HCEC 1CT (cell line): ENCODE measurements around the gene ARHGEF7.
"Not testable (repeated sequence)": the region's sequence is repeated elsewhere in the genome, so short reads cannot be mapped to it uniquely, and the experiment has no call there.

Experiments used
- DNase-seq: peaks from one replicate; pipeline ENCODE4 v3.0.0-alpha.2; 2017

The ARHGEF7 gene

GRCh38 chr13:111175372-111175771 is 60.3 kb downstream of the ARHGEF7 start:
- no peak for DNase-seq

GRCh38 chr13:111175935-111176334 is 60.8 kb downstream of the ARHGEF7 start:
- DNase-seq = no peak

GRCh38 chr13:111176421-111176820 is 61.3 kb downstream of the ARHGEF7 start:
- no peak for DNase-seq

- DNase-seq = no peak
These were observed 62.1 kb downstream of the ARHGEF7 start for GRCh38 chr13:111177081-111177711.

- DNase-seq = no peak
These were observed 62.8 kb downstream of the ARHGEF7 start for GRCh38 chr13:111177921-111178320.

- no peak for DNase-seq
These were observed 63.3 kb downstream of the ARHGEF7 start for GRCh38 chr13:111178402-111178801.

GRCh38 chr13:111179908-111180760 is 65.0 kb downstream of the ARHGEF7 start:
- no peak for DNase-seq

GRCh38 chr13:111181977-111182376 is 66.9 kb downstream of the ARHGEF7 start:
- DNase-seq = no peak

- DNase-seq = no peak
These were observed 68.1 kb downstream of the ARHGEF7 start for GRCh38 chr13:111183087-111183645.

GRCh38 chr13:111183959-111184358 is 68.8 kb downstream of the ARHGEF7 start:
- no peak for DNase-seq

GRCh38 chr13:111184458-111185401 is 69.6 kb downstream of the ARHGEF7 start:
- DNase-seq = no peak

- DNase-seq = no peak
These were observed 71.3 kb downstream of the ARHGEF7 start for GRCh38 chr13:111186305-111186935.

- no peak for DNase-seq
These were observed 72.9 kb downstream of the ARHGEF7 start for GRCh38 chr13:111187960-111188541.

- DNase-seq = not testable (repeated sequence)
These were observed 74.0 kb downstream of the ARHGEF7 start for GRCh38 chr13:111189064-111189505.

- DNase-seq = not testable (repeated sequence)
These were observed 74.4 kb downstream of the ARHGEF7 start for GRCh38 chr13:111189516-111189915.

- not testable (repeated sequence) for DNase-seq
These were observed 78.1 kb downstream of the ARHGEF7 start for GRCh38 chr13:111193223-111193622.

GRCh38 chr13:111194651-111195050 is 79.5 kb downstream of the ARHGEF7 start:
- peak; percentile 82 for DNase-seq

GRCh38 chr13:111198732-111199378 is 83.7 kb downstream of the ARHGEF7 start:
- DNase-seq = not testable (repeated sequence)

- DNase-seq = no peak
These were observed 86.3 kb downstream of the ARHGEF7 start for GRCh38 chr13:111201304-111201940.

- no peak for DNase-seq
These were observed 87.1 kb downstream of the ARHGEF7 start for GRCh38 chr13:111202156-111202621.

- DNase-seq = peak; percentile 65
These were observed 87.6 kb downstream of the ARHGEF7 start for GRCh38 chr13:111202745-111203144.
